Astrocyte (in vitro differentiated cells and primary cell): ENCODE data around the gene ALK.

Source experiments
- EZH2 ChIP-seq: IDR thresholded peaks from 2 replicates; pipeline ENCODE4 v1.6.1; 2012; ENCODE audit warnings: mild to moderate bottlenecking, low read length, inconsistent platforms; ENCODE audit not compliant: insufficient read depth
- TF ChIP-seq, protein P1 (sequence below): IDR thresholded peaks from 2 replicates; pipeline ENCODE4 v1.5.1; 2011; ENCODE audit warnings: low read depth, mild to moderate bottlenecking, inconsistent platforms, low read length, moderate library complexity; ENCODE audit not compliant: insufficient read depth

DNA sequence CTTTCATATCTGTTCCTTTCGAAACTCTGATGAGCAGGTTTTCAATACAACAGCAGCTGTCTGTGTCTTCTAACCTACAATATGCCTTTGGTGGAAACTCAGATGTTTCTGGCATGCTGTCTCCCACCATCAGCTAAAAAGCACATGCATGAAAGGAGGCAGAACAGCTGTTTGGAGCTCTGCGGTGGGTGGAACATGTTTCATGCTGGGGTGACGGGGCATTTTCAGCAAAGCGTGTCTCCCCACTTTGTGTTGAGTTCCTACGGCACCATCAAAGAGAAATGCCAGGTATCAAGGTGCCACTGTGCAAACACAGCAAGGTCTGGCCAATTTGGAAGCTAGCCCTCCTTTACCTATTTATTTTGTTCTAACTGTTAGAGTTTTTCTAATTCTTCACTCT is 516.1 kb downstream of the ALK start:
- TF ChIP-seq, protein P1, sequence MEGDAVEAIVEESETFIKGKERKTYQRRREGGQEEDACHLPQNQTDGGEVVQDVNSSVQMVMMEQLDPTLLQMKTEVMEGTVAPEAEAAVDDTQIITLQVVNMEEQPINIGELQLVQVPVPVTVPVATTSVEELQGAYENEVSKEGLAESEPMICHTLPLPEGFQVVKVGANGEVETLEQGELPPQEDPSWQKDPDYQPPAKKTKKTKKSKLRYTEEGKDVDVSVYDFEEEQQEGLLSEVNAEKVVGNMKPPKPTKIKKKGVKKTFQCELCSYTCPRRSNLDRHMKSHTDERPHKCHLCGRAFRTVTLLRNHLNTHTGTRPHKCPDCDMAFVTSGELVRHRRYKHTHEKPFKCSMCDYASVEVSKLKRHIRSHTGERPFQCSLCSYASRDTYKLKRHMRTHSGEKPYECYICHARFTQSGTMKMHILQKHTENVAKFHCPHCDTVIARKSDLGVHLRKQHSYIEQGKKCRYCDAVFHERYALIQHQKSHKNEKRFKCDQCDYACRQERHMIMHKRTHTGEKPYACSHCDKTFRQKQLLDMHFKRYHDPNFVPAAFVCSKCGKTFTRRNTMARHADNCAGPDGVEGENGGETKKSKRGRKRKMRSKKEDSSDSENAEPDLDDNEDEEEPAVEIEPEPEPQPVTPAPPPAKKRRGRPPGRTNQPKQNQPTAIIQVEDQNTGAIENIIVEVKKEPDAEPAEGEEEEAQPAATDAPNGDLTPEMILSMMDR = no peak
- no peak for TF ChIP-seq EZH2
